GM13977 (cell line): Measurements from ENCODE around the gene NFKBIE.
"Not testable (repeated sequence)": the region's sequence is repeated elsewhere in the genome, so short reads cannot be mapped to it uniquely, and the experiment has no call there.

Experiments
- DNase-seq: peaks from one replicate; pipeline ENCODE4 v3.0.0; 2012; ENCODE audit warnings: low spot score
- in situ Hi-C: fragments of 300-500 bp; cut with MboI; formaldehyde crosslinking; loops from one replicate; pipeline ENCODE4 v1.12.0; 2022; ENCODE audit warnings: low sequenced_read_pairs, low pct_unique_long_range_greater_than_20kb, mixed read lengths, inconsistent platforms; ENCODE audit not compliant: unreplicated experiment
- TF ChIP-seq, protein P1 (sequence below): IDR thresholded peaks from 2 replicates; pipeline ENCODE4 v1.5.1; 2012; ENCODE audit warnings: mild to moderate bottlenecking, control low read depth; ENCODE audit not compliant: insufficient read depth; ENCODE audit errors: extremely low read depth, missing control alignments

Gene NFKBIE

DNA sequence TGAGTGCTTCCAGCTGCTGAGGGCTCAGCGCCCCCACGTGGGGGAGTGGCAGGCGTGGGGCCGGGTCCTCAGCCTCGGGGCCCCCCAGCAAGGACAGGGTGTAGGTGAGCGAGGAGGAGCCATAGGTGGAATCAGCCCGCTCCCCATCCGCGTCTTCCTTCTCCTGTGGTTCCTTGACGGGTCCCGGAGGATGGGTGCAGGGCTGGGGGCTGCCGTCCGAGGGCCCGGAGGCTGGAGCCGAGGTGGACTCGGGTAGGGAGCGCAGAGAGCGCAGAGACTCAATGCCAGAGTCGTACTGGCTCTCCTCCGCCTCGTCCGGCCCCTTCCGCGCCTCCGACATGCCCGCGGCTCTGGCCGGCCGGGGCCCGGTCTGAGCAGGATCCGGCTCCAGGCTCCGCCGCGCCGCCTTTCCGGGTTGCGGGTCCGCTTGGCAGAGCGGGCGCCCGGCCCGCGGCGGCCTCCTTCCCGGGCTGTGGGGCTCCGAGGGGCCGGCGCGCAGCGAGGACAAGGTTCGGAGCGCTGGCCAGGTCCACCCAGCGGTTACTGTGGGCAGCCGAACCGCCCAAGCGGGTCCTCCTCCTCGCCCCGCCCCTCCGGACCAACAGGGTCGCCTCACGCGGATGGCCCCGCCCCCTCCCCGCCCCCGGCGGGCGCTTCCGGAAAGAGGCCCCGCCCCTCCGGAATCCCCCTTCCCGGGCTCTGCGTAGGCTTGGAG lies at the start of gene NFKBIE:
NFKBIE (minus strand) TSS at position 545 of the 715 bp plus-strand sequence; CDS start at position 340, 205 bp downstream.
- in situ Hi-C loops: no loop called here

DNA sequence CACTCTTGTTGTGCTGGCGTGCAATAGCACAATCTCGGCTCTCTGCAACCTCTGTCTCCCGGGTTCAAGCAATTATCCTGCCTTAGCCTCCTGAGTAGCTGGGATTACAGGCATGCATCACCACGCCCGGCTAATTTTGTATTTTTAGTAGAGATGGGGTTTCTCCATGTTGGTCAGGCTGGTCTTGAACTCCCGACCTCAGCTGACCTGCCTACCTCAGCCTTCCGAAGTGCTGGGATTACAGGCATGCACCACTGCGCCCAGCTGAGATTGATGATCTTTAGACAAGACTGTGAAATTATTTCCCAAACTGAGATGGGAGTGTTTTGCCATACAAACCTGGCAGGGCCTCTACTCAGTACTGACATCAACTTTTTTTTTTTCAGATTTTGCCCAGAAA lies 49.3 kb upstream of the NFKBIE start:
- in situ Hi-C loops, DNase-seq: not testable (repeated sequence)

More for the DNA sequence above, at the start of gene NFKBIE:
- TF ChIP-seq, protein P1, sequence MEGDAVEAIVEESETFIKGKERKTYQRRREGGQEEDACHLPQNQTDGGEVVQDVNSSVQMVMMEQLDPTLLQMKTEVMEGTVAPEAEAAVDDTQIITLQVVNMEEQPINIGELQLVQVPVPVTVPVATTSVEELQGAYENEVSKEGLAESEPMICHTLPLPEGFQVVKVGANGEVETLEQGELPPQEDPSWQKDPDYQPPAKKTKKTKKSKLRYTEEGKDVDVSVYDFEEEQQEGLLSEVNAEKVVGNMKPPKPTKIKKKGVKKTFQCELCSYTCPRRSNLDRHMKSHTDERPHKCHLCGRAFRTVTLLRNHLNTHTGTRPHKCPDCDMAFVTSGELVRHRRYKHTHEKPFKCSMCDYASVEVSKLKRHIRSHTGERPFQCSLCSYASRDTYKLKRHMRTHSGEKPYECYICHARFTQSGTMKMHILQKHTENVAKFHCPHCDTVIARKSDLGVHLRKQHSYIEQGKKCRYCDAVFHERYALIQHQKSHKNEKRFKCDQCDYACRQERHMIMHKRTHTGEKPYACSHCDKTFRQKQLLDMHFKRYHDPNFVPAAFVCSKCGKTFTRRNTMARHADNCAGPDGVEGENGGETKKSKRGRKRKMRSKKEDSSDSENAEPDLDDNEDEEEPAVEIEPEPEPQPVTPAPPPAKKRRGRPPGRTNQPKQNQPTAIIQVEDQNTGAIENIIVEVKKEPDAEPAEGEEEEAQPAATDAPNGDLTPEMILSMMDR: peak; percentile 70
- DNase-seq: peak; percentile 96

DNA sequence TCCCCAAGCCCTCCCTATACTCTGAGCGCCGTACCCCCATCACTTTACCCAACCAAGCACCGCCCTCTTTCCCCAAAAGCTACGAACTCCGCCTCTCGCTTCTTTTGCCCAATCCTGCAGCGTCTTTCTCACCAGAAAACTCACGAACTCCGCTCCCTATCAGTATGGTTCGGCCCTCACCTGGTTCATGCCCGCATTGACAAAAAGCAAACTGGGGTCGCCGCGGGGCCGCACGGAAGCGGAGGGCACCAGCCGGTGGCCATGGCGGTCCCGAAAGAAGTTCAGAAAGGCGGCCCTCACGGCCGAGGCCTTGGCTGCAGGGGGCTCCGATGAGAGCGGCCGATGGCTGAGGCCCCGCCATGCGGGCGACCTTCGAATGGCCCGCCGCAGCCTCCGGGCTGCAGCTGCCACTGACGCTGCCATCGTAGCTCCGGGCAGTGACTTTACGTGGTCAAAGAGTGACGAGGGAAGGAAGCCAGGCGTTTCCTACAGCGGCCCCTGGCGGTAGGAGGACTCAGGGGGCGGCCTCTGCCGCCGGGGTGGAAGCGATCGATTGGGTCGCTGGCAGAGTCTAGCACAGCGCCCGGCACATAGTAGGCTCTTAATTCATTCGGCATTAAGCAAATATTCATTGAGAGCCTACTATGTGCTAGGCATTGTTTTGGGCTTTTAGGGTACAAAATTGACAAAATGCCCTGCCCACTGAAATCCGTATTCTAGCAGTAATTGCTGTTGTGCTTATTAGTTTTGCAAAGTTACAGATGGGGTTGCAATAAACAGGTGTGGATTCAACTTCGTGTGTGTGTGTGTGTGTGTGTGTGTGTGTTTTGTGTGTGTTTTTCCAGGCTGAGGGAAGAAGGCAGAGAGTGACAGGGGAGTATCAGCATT lies 47.8 kb upstream of the NFKBIE start, which contains the start of gene AARS2:
AARS2 (minus strand) TSS at position 447 of the 888 bp plus-strand sequence; CDS start at position 423, 24 bp downstream.
- peak; percentile 89 for DNase-seq
- in situ Hi-C loops: no loop called here
- TF ChIP-seq, protein P1: peak; percentile 98

GRCh38 chr6:44311767-44312166 lies 46.4 kb upstream of the NFKBIE start:
- TF ChIP-seq, protein P1: no peak
- in situ Hi-C loops: no loop called here
- no peak for DNase-seq

DNA sequence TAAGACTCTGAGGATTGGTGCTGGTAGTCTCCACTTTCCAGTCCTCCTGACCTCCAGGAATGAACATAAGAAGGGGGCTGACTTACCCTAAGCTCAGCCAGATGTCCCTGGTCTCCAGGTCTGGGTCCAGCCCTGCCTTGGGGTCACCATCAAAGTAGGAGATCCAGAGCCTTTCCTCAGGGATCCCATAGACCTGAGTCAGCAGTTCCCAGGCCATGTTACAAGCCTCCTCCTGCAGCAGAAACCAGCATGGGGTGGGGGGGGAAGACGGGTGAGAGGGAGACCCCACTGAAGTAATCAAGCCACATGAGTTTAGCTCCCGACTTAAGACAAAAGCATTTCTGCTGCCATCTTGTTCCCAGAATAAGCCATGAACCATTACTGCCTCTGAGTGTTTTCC lies 46.0 kb upstream of the NFKBIE start:
- in situ Hi-C loops: no loop called here
- no peak for DNase-seq
- TF ChIP-seq, protein P1: no peak

DNA sequence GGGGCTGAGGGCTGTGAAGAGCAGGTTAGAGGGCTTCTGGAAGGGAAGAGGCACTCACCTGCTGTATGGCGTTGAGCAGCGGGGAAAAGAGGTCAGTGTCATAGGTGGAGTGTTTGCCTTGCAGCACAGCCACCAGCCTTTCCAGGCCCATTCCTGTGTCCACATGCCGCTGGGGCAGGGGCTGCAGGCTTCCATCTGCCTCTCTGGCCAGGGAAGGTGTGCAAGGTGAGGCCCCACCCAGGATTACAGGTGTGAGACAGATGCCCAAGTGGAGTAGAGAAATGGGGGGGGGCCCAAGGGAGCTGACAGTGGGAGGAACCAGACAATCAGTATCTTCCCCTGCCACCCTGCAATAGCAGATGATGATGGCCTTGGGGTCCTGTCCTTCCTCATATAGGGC lies 44.9 kb upstream of the NFKBIE start:
- DNase-seq: no peak
- TF ChIP-seq, protein P1: no peak
- in situ Hi-C loops: no loop called here
